NCI-H2171 treated with DMSO at 0.1 percent for 48 hours (cell line): ENCODE results near the gene LSM14B.
A peak's percentile ranks its signal among the peaks of the same experiment; 100 is the strongest.
"Not testable (repeated sequence)": the region's sequence is repeated elsewhere in the genome, so short reads cannot be mapped to it uniquely, and the experiment has no call there.

ENCODE experiments used
- DNase-seq: peaks from one replicate; lab custom pipeline; 2025; lab: John Stamatoyannopoulos, UW

LSM14B gene

GRCh38 chr20:62147125-62147524 is 24.9 kb downstream of the LSM14B start:
- no peak for DNase-seq

GRCh38 chr20:62147528-62147927 is 25.3 kb downstream of the LSM14B start:
- no peak for DNase-seq

- not testable (repeated sequence) for DNase-seq
These were observed 26.1 kb downstream of the LSM14B start for GRCh38 chr20:62148383-62148782.

- DNase-seq, result no peak
These were observed 26.6 kb downstream of the LSM14B start for GRCh38 chr20:62148908-62149314.

GRCh38 chr20:62149532-62150309 is 27.4 kb downstream of the LSM14B start:
- no peak for DNase-seq

GRCh38 chr20:62150310-62150575 is 28.0 kb downstream of the LSM14B start:
- no peak for DNase-seq

- no peak for DNase-seq
These were observed 28.9 kb downstream of the LSM14B start for GRCh38 chr20:62151225-62151624.

GRCh38 chr20:62151835-62152364 is 29.6 kb downstream of the LSM14B start:
- no peak for DNase-seq

GRCh38 chr20:62155428-62156253 is 33.4 kb downstream of the LSM14B start:
- no peak for DNase-seq

- DNase-seq, result no peak
These were observed 33.9 kb downstream of the LSM14B start for GRCh38 chr20:62156254-62156556.

- DNase-seq, result peak; percentile 31
These were observed 34.5 kb downstream of the LSM14B start for GRCh38 chr20:62156592-62157386.

- no peak for DNase-seq
These were observed 35.3 kb downstream of the LSM14B start for GRCh38 chr20:62157387-62158087.

- DNase-seq, result no peak
These were observed 35.8 kb downstream of the LSM14B start for GRCh38 chr20:62158088-62158400.

- no peak for DNase-seq
These were observed 36.3 kb downstream of the LSM14B start for GRCh38 chr20:62158541-62158940.

GRCh38 chr20:62159052-62159451 is 36.8 kb downstream of the LSM14B start:
- DNase-seq, result no peak

- DNase-seq, result no peak
These were observed 37.6 kb downstream of the LSM14B start for GRCh38 chr20:62159839-62160238.

- DNase-seq, result no peak
These were observed 38.0 kb downstream of the LSM14B start for GRCh38 chr20:62160253-62160652.

- DNase-seq, result no peak
These were observed 38.6 kb downstream of the LSM14B start for GRCh38 chr20:62160876-62161275.

GRCh38 chr20:62161347-62161746 is 39.1 kb downstream of the LSM14B start:
- no peak for DNase-seq

GRCh38 chr20:62162765-62163484 is 40.6 kb downstream of the LSM14B start:
- no peak for DNase-seq

- no peak for DNase-seq
These were observed 41.2 kb downstream of the LSM14B start for GRCh38 chr20:62163485-62163865.
